Type B pancreatic cell (in vitro differentiated cells): ENCODE results near the gene COL15A1. TPM values are rescaled to one million over a fixed set of nuclear protein-coding genes. Genes with fewer than 3 reads are reported as not detected.

Experiments
- DNase-seq: peaks from one replicate; pipeline ENCODE4 v3.0.0; 2021; ENCODE audit warnings: mixed read lengths; ENCODE audit not compliant: unreplicated experiment; ENCODE audit errors: extremely low spot score
- H3K27ac Mint-ChIP-seq: 2 replicates; pipeline ENCODE4 v1.8.0; 2021; ENCODE audit warnings: mild to moderate bottlenecking, mixed read lengths
- H3K27me3 Mint-ChIP-seq: 2 replicates; pipeline ENCODE4 v1.8.0; 2021; ENCODE audit warnings: mixed read lengths
- H3K36me3 Mint-ChIP-seq: 2 replicates; pipeline ENCODE4 v1.8.0; 2021; ENCODE audit warnings: mixed read lengths
- H3K4me1 Mint-ChIP-seq: one replicate; pipeline ENCODE4 v1.8.0; 2021; ENCODE audit warnings: mixed read lengths; ENCODE audit not compliant: unreplicated experiment
- H3K4me3 Mint-ChIP-seq: 2 replicates; pipeline ENCODE4 v1.8.0; 2021; ENCODE audit warnings: mild to moderate bottlenecking, mixed read lengths
- H3K9me3 Mint-ChIP-seq: 2 replicates; pipeline ENCODE4 v1.8.0; 2021; ENCODE audit warnings: mixed read lengths
- total RNA-seq: library from RNA; stranded (reverse); gene quantifications from 2 replicates; pipeline ENCODE4 v1.2.1, GENCODE V29; 2021; ENCODE audit warnings: low replicate concordance
- TF ChIP-seq, protein P1 (sequence below): fragments of 200-600 bp; sonication (generic); conservative IDR thresholded peaks from 2 replicates; pipeline ENCODE4 v1.5.0; 2021; ENCODE audit warnings: antibody characterized with exemption, mild to moderate bottlenecking

COL15A1 gene
- total RNA-seq, 1 donor from 2014 or later: 0.68 TPM

DNA sequence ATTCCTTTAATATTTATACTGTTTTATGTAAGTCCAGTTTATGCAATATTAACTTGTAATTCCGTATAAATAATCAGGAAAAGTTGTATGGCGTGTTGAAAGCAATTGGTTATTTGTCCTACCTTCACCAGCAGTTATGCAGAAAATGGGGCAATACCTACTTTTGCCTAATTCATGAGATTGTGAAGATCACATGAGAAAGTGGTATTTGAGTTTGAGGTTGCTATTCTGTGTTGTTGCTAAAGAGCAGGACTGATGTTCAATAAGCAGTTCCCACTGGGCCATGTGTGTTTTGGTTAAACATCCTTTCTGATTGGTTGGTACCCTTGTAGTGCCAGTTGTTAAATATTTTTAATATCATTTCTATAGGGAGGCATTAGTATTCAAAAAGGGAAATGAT is 164.4 kb downstream of the COL15A1 start:
- no peak for DNase-seq
- H3K4me1 Mint-ChIP-seq: peaks cover 48% of the 10 kb centered on the region
- H3K36me3 Mint-ChIP-seq: peaks cover 13% of the 10 kb centered on the region
- TF ChIP-seq, protein P1, sequence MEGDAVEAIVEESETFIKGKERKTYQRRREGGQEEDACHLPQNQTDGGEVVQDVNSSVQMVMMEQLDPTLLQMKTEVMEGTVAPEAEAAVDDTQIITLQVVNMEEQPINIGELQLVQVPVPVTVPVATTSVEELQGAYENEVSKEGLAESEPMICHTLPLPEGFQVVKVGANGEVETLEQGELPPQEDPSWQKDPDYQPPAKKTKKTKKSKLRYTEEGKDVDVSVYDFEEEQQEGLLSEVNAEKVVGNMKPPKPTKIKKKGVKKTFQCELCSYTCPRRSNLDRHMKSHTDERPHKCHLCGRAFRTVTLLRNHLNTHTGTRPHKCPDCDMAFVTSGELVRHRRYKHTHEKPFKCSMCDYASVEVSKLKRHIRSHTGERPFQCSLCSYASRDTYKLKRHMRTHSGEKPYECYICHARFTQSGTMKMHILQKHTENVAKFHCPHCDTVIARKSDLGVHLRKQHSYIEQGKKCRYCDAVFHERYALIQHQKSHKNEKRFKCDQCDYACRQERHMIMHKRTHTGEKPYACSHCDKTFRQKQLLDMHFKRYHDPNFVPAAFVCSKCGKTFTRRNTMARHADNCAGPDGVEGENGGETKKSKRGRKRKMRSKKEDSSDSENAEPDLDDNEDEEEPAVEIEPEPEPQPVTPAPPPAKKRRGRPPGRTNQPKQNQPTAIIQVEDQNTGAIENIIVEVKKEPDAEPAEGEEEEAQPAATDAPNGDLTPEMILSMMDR: no peak
- no peak overlapping the region for H3K27ac Mint-ChIP-seq
- no peak overlapping the region for H3K4me3 Mint-ChIP-seq
- H3K9me3 Mint-ChIP-seq: no peaks in the 10 kb centered on the region
- H3K27me3 Mint-ChIP-seq: no peaks in the 10 kb centered on the region

DNA sequence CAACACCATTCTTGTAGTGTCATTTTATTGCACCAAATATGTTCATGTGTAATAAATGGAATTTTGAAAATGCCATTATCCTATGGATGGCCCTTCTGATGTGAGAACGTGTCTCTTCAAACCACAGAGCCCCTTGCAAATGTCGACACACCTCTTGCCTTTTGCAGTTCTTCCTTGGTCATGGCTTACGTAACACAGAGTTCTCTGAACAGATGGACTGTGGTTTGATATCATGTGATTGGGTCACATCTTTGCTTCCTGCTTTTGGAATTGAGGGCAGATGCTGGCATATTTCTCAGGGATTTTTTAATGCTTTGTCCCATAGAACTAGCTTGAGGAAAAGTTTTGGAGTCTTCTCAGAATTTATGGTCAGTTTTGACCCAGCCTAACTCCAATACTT is 165.8 kb downstream of the COL15A1 start:
- Mint-ChIP-seq H3K36me3 (peaks cover 13% of the 10 kb centered on the region), H3K9me3 (no peaks in the 10 kb centered on the region), H3K27ac (no peak overlapping the region), H3K4me1 (peaks cover 36% of the 10 kb centered on the region), H3K4me3 (no peak overlapping the region), H3K27me3 (no peaks in the 10 kb centered on the region)
- TF ChIP-seq, protein P1: no peak
- DNase-seq: no peak

DNA sequence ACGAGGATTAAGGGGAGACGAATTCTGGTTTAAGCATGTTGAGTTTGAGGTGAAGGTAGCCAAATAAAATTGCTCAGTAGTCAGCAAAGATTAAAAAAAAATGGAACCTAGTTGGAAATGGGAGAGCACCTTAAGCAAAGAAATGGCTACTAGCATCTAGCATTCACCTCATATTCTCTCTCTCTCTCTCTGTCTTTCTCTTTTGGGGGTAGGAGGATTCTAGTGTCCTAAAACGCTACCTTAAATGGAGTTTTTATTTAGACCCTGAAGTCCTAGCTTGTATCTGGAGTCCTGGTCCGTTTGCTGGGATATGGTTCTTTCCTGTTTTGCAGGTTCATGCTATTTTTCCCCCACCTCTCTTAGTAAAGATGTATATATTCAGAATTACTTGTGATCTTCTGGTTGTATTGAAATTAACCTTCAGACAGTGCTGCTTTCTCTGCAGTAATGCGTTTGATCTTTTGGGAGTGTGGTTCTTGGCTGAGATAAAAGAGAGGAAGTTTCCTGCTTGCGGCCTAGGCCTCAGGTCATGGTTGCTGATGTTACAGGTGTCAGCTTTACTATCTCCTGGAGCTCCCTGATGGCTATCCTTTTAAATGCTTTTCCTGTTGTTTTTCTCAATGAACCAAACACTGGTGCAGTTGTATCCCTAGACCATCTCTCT is 169.2 kb downstream of the COL15A1 start:
- TF ChIP-seq, protein P1: no peak
- H3K27me3 Mint-ChIP-seq: no peaks in the 10 kb centered on the region
- H3K36me3 Mint-ChIP-seq: peaks cover 13% of the 10 kb centered on the region
- peak overlapping the region; percentile 19 for H3K27ac Mint-ChIP-seq
- no peak for DNase-seq
- H3K4me3 Mint-ChIP-seq: no peak overlapping the region
- H3K4me1 Mint-ChIP-seq: peaks cover 29% of the 10 kb centered on the region
- H3K9me3 Mint-ChIP-seq: no peaks in the 10 kb centered on the region

DNA sequence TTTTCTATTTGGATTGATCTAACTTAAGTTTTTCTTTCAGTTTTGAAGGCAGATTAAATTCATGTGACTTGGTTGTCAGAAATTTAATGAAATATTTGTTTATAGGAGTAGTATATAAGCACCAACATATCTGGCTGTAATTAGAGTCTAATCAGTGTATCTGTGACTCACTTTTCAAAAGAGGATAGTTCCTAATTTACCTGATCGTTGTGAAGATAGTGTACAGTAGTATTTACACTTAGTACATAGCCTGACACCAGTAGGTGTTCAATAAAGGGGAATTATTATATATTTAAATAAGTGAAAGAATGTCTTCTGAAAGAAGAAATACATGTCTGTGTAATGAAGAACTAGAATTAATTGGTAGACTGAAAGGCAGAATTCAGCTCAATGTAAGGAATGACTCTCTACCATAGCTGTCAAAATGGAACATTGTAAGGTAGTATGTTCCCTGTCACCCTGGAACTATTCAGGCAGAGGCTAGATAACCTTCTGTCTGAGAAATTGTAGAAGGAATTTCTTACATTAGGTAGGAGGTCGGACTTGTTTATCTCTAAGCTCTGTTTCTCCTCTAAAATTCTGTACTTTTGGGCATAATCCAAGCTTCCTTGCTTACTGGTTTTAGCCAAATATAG is 169.8 kb downstream of the COL15A1 start:
- TF ChIP-seq, protein P1: no peak
- DNase-seq: no peak
- H3K4me1 Mint-ChIP-seq: peaks cover 25% of the 10 kb centered on the region
- H3K27me3 Mint-ChIP-seq: no peaks in the 10 kb centered on the region
- H3K4me3 Mint-ChIP-seq: no peak overlapping the region
- H3K27ac Mint-ChIP-seq: peak overlapping the region; percentile 19
- H3K36me3 Mint-ChIP-seq: peaks cover 13% of the 10 kb centered on the region
- no peaks in the 10 kb centered on the region for H3K9me3 Mint-ChIP-seq

DNA sequence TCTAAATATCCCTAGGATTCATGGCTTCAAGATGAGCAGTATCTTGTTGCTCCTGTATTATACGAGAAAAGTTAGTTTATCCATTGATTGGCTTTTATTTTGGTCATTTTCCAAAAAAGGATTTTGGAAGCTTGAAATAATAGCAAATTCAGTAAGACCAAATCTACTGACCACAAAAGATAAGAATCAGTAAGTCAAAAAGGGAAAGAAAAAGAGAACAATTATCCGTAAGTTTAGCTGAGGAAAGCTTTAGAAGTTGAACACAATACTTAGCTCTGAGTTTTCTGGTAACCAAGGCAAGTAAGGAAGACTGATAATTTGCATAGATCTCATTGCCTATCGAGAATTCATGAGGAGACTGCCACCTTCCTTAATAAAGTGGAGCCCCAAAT is 170.3 kb downstream of the COL15A1 start:
- H3K9me3 Mint-ChIP-seq: no peaks in the 10 kb centered on the region
- TF ChIP-seq, protein P1: no peak
- DNase-seq: no peak
- peaks cover 14% of the 10 kb centered on the region for H3K36me3 Mint-ChIP-seq
- H3K27me3 Mint-ChIP-seq: no peaks in the 10 kb centered on the region
- H3K4me1 Mint-ChIP-seq: peaks cover 23% of the 10 kb centered on the region
- H3K27ac Mint-ChIP-seq: no peak overlapping the region
- H3K4me3 Mint-ChIP-seq: no peak overlapping the region
